ENCODE results near the gene MYL12A.

GRCh38 chr18:3236470-3236869 lies 11.1 kb upstream of the MYL12A start:
- TF ChIP-seq, protein P1, sequence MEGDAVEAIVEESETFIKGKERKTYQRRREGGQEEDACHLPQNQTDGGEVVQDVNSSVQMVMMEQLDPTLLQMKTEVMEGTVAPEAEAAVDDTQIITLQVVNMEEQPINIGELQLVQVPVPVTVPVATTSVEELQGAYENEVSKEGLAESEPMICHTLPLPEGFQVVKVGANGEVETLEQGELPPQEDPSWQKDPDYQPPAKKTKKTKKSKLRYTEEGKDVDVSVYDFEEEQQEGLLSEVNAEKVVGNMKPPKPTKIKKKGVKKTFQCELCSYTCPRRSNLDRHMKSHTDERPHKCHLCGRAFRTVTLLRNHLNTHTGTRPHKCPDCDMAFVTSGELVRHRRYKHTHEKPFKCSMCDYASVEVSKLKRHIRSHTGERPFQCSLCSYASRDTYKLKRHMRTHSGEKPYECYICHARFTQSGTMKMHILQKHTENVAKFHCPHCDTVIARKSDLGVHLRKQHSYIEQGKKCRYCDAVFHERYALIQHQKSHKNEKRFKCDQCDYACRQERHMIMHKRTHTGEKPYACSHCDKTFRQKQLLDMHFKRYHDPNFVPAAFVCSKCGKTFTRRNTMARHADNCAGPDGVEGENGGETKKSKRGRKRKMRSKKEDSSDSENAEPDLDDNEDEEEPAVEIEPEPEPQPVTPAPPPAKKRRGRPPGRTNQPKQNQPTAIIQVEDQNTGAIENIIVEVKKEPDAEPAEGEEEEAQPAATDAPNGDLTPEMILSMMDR (conservative IDR thresholded peaks at IDR 0.05), result no peak
- no peak for TF ChIP-seq ZFX (IDR thresholded peaks at IDR 0.05)
